Astrocyte of the cerebellum (primary cell): Measurements from ENCODE around the gene CSGALNACT2.

Source experiments
- DNase-seq: peaks from one replicate; pipeline ENCODE4 v3.0.0-alpha.2; 2011; ENCODE audit warnings: low read depth
- H3K4me3 ChIP-seq: 2 replicates; pipeline ENCODE4 v1.5.1; 2011; ENCODE audit warnings: mild to moderate bottlenecking, low read depth, low read length, moderate library complexity
- CTCF ChIP-seq: IDR thresholded peaks from 2 replicates; pipeline ENCODE4 v1.5.1; 2012; ENCODE audit warnings: low read length, low read depth, moderate library complexity, mild to moderate bottlenecking; ENCODE audit errors: missing control alignments
- in situ Hi-C: cut with HindIII; loops from 2 replicates; pipeline ENCODE4 v1.10.0; 2017; ENCODE audit warnings: low sequenced_read_pairs

CSGALNACT2 gene

DNA sequence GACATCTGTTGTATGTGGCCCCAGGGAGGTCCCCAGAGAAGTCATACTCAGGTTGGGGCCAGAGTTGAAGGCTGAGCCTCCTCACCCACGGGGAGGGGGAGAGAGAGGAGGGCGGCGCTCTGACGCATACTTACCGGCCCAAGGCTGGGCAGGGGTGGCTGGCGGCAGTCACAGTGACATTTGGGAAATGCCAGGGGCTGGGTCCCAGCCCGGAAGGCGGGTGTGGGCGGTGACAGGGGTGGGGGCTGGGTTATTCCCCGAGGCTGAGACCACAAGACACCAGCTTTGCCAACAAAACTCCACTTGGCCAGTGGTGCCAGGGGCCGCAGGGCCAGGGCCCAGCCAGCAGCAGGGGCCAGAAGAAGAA is 87.5 kb downstream of the CSGALNACT2 start:
- no peak for TF ChIP-seq CTCF
- DNase-seq, result no peak
- in situ Hi-C loops, result no loop called here
- H3K4me3 ChIP-seq, result no peak overlapping the region

DNA sequence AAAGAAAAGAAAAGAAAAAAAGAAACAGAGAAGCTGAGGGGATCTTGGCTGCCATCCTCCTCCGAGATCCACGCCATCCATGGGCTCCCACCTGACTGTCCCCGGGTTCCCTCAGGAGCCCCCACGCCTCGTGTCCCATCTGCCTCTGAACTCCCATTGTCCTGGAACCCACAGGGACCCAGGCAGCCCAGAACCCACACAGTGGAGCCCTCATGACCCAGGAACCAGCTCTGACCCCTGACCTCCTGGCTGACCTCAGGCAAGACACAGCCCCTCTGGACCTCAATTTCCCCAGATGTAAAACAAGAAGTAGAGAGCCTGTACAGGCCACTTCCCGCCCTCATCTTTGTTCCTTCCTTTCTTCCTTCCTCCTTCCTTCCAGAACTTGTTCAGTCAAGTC is 88.2 kb downstream of the CSGALNACT2 start:
- in situ Hi-C loops, result no loop called here
- no peak for DNase-seq
- TF ChIP-seq CTCF, result no peak
- no peak overlapping the region for H3K4me3 ChIP-seq

GRCh38 chr10:43226851-43227845 is 88.9 kb downstream of the CSGALNACT2 start:
- TF ChIP-seq CTCF, result no peak
- DNase-seq, result no peak
- in situ Hi-C loops, result no loop called here
- H3K4me3 ChIP-seq, result no peak overlapping the region

- DNase-seq, result no peak
- no peak overlapping the region for H3K4me3 ChIP-seq
- TF ChIP-seq CTCF, result no peak
- in situ Hi-C loops, result no loop called here
These were observed 89.9 kb downstream of the CSGALNACT2 start for GRCh38 chr10:43227911-43228782.

- DNase-seq, result no peak
- no peak overlapping the region for H3K4me3 ChIP-seq
- in situ Hi-C loops, result no loop called here
- TF ChIP-seq CTCF, result no peak
These were observed 90.5 kb downstream of the CSGALNACT2 start for GRCh38 chr10:43228783-43229207.

DNA sequence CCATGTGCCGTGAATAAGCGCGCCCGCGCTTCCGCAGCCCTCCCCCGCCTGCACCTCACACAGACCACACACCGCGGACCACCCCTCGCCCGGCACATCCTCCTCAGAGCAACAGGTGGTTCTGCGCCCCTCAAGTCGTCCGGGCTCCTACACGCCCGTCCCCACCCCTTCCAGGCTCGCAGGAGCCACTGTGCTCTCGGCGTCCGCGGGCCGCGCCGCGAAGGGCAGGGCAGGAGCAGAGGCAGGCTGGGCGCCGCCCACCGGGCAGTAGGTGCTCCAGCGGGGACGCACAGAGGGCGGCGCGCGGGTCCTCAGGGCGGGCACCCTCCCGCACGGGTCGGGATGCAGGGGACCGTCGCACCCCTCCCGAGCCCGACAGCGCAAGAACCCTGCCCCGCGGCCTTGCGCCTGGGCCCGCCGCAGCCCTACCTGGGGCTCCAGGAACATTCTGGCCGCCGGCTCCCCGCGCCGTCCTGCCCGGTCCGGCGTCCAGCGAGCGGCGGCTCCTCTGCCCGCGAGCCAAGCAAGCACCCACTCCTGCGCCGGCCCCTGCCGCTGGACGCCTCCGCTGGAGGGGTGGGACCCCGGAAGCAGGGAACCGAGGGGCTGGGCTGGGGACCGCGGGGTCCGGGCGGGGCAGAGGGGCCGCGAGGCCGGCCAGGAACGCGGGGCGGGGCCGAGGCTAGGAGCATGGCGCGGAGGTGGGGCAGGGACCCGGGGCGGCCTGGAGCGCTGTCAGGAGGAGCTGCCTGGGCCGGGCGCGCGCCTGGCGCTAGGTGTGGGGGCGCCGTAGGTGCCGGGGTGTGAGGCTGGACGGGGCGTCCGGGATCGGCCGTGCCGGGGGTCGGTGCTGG is 91.2 kb downstream of the CSGALNACT2 start:
- TF ChIP-seq CTCF, result no peak

More for the DNA sequence above, 91.2 kb downstream of the CSGALNACT2 start:
- no peak for DNase-seq
- H3K4me3 ChIP-seq, result peak overlapping the region; percentile 7
- in situ Hi-C loops, result no loop called here
